Neuron (in vitro differentiated cells): ENCODE results near the gene ZFAND3.

Experiments
- H2AFZ ChIP-seq: one replicate; pipeline ENCODE4 v1.6.1; 2013; ENCODE audit warnings: low read depth, mild to moderate bottlenecking, inconsistent platforms, low read length, moderate library complexity
- H3K27me3 ChIP-seq: one replicate; pipeline ENCODE4 v1.6.1; 2013; ENCODE audit warnings: low read length; ENCODE audit not compliant: insufficient read depth
- H3K36me3 ChIP-seq: one replicate; pipeline ENCODE4 v1.6.1; 2013; ENCODE audit warnings: low read length; ENCODE audit not compliant: insufficient read depth
- H3K4me1 ChIP-seq: one replicate; pipeline ENCODE4 v1.6.1; 2013; ENCODE audit warnings: low read length; ENCODE audit not compliant: insufficient read depth
- H3K4me3 ChIP-seq: 2 replicates; pipeline ENCODE4 v1.5.1; 2013; ENCODE audit warnings: mild to moderate bottlenecking, low read length, moderate library complexity
- H3K9me3 ChIP-seq: one replicate; pipeline ENCODE4 v1.6.1; 2013; ENCODE audit warnings: low read length

ZFAND3 gene

GRCh38 chr6:38153076-38153797 lies 333.7 kb downstream of the ZFAND3 start:
- no peak overlapping the region for H3K4me3 ChIP-seq
- H3K27me3 ChIP-seq = no peaks in the 10 kb centered on the region
- H3K4me1 ChIP-seq = peaks cover 14% of the 10 kb centered on the region
- no peak overlapping the region for H2AFZ ChIP-seq
- H3K36me3 ChIP-seq = peaks cover 8% of the 10 kb centered on the region
- H3K9me3 ChIP-seq = no peaks in the 10 kb centered on the region

- H3K4me3 ChIP-seq = no peak overlapping the region
- no peaks in the 10 kb centered on the region for H3K9me3 ChIP-seq
These were observed 334.3 kb downstream of the ZFAND3 start for GRCh38 chr6:38153798-38154345.

DNA sequence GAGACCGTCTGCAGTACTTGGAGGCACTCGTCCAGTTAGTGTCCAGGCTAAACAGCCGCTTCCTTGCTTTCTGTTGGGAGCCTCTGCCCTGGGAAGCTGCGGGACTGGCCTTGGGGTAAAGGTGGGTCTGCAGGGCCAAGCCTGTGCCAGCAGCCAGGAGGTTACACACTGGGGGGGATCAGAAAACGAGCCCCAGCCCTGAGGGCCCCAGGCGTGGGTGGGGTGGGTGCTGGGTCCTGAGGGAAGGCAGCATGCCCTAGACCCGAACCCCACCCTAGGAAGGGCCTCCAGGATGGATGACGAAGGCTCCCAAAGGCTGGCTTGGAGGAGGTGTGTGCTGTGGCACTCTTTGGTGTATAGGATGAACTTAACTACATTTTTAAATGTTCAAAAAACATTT lies 335.2 kb downstream of the ZFAND3 start:
- Histone ChIP-seq H3K9me3 (no peaks in the 10 kb centered on the region), H3K4me3 (no peak overlapping the region), H3K27me3 (no peaks in the 10 kb centered on the region), H3K4me1 (peaks cover 1% of the 10 kb centered on the region), H3K36me3 (peaks cover 8% of the 10 kb centered on the region), H2AFZ (no peak overlapping the region)

More at GRCh38 chr6:38153798-38154345, 334.3 kb downstream of the ZFAND3 start:
- no peak overlapping the region for H2AFZ ChIP-seq
- H3K36me3 ChIP-seq = peaks cover 8% of the 10 kb centered on the region
- no peaks in the 10 kb centered on the region for H3K27me3 ChIP-seq
- peaks cover 9% of the 10 kb centered on the region for H3K4me1 ChIP-seq

DNA sequence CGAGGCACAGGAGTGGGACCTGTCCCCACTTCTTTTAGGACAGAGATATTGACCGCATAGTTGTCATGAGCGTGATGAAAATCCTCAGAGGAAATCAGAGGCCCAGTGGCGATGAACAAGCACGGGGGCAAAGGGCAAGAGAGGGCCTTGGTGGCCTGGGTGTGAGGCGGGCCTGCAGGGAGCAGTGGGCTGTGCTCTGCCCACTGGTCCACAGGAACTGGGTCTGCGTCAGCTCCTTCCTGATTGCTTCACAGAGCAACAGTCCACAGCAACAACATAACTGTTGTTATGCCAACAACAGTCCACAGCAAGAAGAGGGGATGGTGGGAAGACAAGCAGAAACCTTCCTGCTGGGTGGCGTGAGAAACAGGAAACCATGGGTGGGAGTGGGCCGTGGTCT lies 335.6 kb downstream of the ZFAND3 start:
- Histone ChIP-seq H3K9me3 (no peaks in the 10 kb centered on the region), H3K36me3 (peaks cover 8% of the 10 kb centered on the region), H3K4me3 (no peak overlapping the region), H3K27me3 (no peaks in the 10 kb centered on the region), H3K4me1 (no peaks in the 10 kb centered on the region), H2AFZ (no peak overlapping the region)

GRCh38 chr6:38155621-38156204 lies 336.2 kb downstream of the ZFAND3 start:
- no peaks in the 10 kb centered on the region for H3K4me1 ChIP-seq
- peaks cover 8% of the 10 kb centered on the region for H3K36me3 ChIP-seq
- H3K27me3 ChIP-seq = no peaks in the 10 kb centered on the region
- no peak overlapping the region for H3K4me3 ChIP-seq
- no peak overlapping the region for H2AFZ ChIP-seq
- peaks cover 3% of the 10 kb centered on the region for H3K9me3 ChIP-seq

- H3K36me3 ChIP-seq = peaks cover 8% of the 10 kb centered on the region
- no peaks in the 10 kb centered on the region for H3K4me1 ChIP-seq
- no peak overlapping the region for H2AFZ ChIP-seq
- H3K4me3 ChIP-seq = no peak overlapping the region
- peaks cover 5% of the 10 kb centered on the region for H3K9me3 ChIP-seq
- H3K27me3 ChIP-seq = no peaks in the 10 kb centered on the region
These were observed 337.5 kb downstream of the ZFAND3 start for GRCh38 chr6:38156818-38157565.

GRCh38 chr6:38157905-38158304 lies 338.4 kb downstream of the ZFAND3 start:
- no peak overlapping the region for H3K4me3 ChIP-seq
- H3K36me3 ChIP-seq = peaks cover 7% of the 10 kb centered on the region
- no peaks in the 10 kb centered on the region for H3K4me1 ChIP-seq
- no peak overlapping the region for H2AFZ ChIP-seq
- H3K9me3 ChIP-seq = peaks cover 5% of the 10 kb centered on the region
- no peaks in the 10 kb centered on the region for H3K27me3 ChIP-seq

GRCh38 chr6:38158762-38159350 lies 339.3 kb downstream of the ZFAND3 start:
- peaks cover 5% of the 10 kb centered on the region for H3K9me3 ChIP-seq

DNA sequence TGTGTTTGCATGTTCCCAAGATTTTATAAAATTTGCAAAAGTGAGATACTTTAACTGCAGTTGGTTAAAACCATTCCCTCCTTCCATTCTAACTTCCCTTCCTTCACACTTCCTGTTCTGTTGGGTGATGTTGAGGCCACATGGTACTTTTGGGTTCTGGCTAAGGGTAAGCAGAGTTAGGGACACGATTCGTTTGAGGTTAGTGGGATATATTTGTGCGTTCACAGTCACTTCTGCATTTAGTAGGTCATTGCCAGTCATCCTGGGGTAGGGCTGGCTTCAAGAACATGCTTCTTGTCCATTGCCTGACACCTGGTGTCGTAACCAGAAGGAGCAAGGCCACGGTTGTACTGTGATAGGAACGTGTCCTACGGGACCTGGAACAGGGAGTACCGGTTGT lies 340.1 kb downstream of the ZFAND3 start:
- H3K27me3 ChIP-seq = no peaks in the 10 kb centered on the region

More at GRCh38 chr6:38158762-38159350, 339.3 kb downstream of the ZFAND3 start:
- Histone ChIP-seq H2AFZ (no peak overlapping the region), H3K36me3 (peaks cover 3% of the 10 kb centered on the region), H3K27me3 (no peaks in the 10 kb centered on the region), H3K4me1 (no peaks in the 10 kb centered on the region), H3K4me3 (no peak overlapping the region)

GRCh38 chr6:38160831-38161230 lies 341.3 kb downstream of the ZFAND3 start:
- Histone ChIP-seq H3K9me3 (peaks cover 5% of the 10 kb centered on the region), H3K4me1 (no peaks in the 10 kb centered on the region), H3K36me3 (peaks cover 3% of the 10 kb centered on the region), H3K4me3 (no peak overlapping the region), H2AFZ (no peak overlapping the region), H3K27me3 (no peaks in the 10 kb centered on the region)

More for the DNA sequence above, 340.1 kb downstream of the ZFAND3 start:
- Histone ChIP-seq H2AFZ (no peak overlapping the region), H3K4me3 (no peak overlapping the region), H3K4me1 (no peaks in the 10 kb centered on the region), H3K9me3 (peaks cover 5% of the 10 kb centered on the region), H3K36me3 (peaks cover 3% of the 10 kb centered on the region)

- H3K9me3 ChIP-seq = peaks cover 5% of the 10 kb centered on the region
- no peak overlapping the region for H3K4me3 ChIP-seq
- peaks cover 3% of the 10 kb centered on the region for H3K36me3 ChIP-seq
- H3K4me1 ChIP-seq = no peaks in the 10 kb centered on the region
- no peak overlapping the region for H2AFZ ChIP-seq
- no peaks in the 10 kb centered on the region for H3K27me3 ChIP-seq
These were observed 341.8 kb downstream of the ZFAND3 start for GRCh38 chr6:38161331-38161730.

DNA sequence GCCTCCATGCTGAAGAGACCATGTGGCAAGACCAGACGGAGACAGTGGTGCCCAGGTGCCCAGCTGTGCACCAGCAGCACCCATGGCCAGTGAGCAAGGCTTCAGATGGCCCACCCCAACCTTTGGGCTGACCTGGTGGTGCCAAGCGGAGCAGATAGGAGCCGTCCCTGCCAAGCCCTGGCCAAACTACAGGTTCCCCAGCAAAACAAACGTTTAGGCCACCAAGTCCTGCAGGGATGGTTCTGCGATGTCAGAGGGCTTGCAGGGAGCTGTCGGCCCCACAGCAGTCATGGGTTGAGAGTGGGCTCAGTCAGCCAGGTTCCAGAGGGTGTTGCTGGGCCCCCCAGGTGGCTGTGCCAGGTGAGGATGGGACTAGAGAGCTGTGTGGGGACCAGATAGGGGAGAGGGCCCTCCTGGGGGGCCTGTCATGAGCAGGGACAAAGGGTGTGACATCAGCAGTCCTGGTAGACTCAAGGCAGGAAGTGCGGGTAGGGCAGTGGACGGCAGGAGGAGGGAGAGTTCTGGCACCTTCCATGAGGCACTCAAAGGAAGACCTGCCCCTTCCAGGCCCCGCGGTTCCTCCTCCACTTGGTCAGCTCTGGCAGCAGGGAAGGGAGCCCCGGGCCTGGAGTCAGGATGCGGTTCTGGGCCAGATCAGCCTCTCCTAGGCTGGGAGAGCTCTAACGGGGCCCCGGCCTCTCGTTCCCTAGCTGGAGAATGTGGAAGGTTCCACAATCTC lies 342.4 kb downstream of the ZFAND3 start:
- Histone ChIP-seq H3K9me3 (peaks cover 5% of the 10 kb centered on the region), H3K4me1 (no peaks in the 10 kb centered on the region), H3K27me3 (no peaks in the 10 kb centered on the region), H3K36me3 (peaks cover 3% of the 10 kb centered on the region), H3K4me3 (no peak overlapping the region), H2AFZ (no peak overlapping the region)
